IPS-NIHi7 (cell line): Measurements from ENCODE around the gene GATAD2B.

Source experiments
- DNase-seq: peaks from one replicate; pipeline ENCODE4 v3.0.0; 2012; ENCODE audit warnings: mixed read lengths; ENCODE audit errors: extremely low spot score

GATAD2B gene

GRCh38 chr1:153922972-153923925 lies at the start of gene GATAD2B:
GATAD2B (minus strand) TSS chr1:153922972; CDS start chr1:153828347, 94,625 bp downstream.
- DNase-seq, result peak; percentile 98

GRCh38 chr1:153970346-153970745 lies 47.6 kb upstream of the GATAD2B start:
- no peak for DNase-seq

- DNase-seq, result no peak
Observed at GRCh38 chr1:153968972-153969371, 46.2 kb upstream of the GATAD2B start.

- no peak for DNase-seq
Observed at GRCh38 chr1:153968408-153968807, 45.6 kb upstream of the GATAD2B start.

GRCh38 chr1:153968000-153968363 lies 45.2 kb upstream of the GATAD2B start:
- DNase-seq, result no peak

- peak; percentile 89 for DNase-seq
Observed at GRCh38 chr1:153967107-153967999, 44.6 kb upstream of the GATAD2B start, which contains the start of gene CREB3L4. CREB3L4 (plus strand) TSS chr1:153967902; CDS start chr1:153968526, 624 bp downstream.

- DNase-seq, result peak; percentile 56
Observed at GRCh38 chr1:153963850-153964331, 41.1 kb upstream of the GATAD2B start.

- DNase-seq, result peak; percentile 90
Observed at GRCh38 chr1:153963030-153963849, 40.5 kb upstream of the GATAD2B start, which contains the start of gene SLC39A1. SLC39A1 (minus strand) TSS chr1:153963537; CDS start chr1:153962715, 822 bp downstream.

- DNase-seq, result no peak
Observed at GRCh38 chr1:153962088-153963029, 39.6 kb upstream of the GATAD2B start.

GRCh38 chr1:153961421-153961820 lies 38.6 kb upstream of the GATAD2B start:
- DNase-seq, result no peak

GRCh38 chr1:153960206-153960605 lies 37.4 kb upstream of the GATAD2B start:
- DNase-seq, result no peak

- DNase-seq, result no peak
Observed at GRCh38 chr1:153959454-153959853, 36.7 kb upstream of the GATAD2B start.

GRCh38 chr1:153958961-153959260 lies 36.1 kb upstream of the GATAD2B start:
- DNase-seq, result no peak

GRCh38 chr1:153958111-153958960 lies 35.6 kb upstream of the GATAD2B start, which contains the start of gene CRTC2:
CRTC2 (minus strand) TSS chr1:153958612; CDS start chr1:153958497, 115 bp downstream.
- DNase-seq, result peak; percentile 96

- DNase-seq, result no peak
Observed at GRCh38 chr1:153957744-153958110, 35.0 kb upstream of the GATAD2B start.

- no peak for DNase-seq
Observed at GRCh38 chr1:153956997-153957715, 34.4 kb upstream of the GATAD2B start.

- DNase-seq, result no peak
Observed at GRCh38 chr1:153954826-153955225, 32.1 kb upstream of the GATAD2B start.

- DNase-seq, result no peak
Observed at GRCh38 chr1:153953859-153954365, 31.1 kb upstream of the GATAD2B start.
